ENCODE measurements around the gene KMT5B. TPM values are rescaled to one million over a fixed set of nuclear protein-coding genes. Genes with fewer than 3 reads are reported as not detected.
"Not testable (repeated sequence)": the region's sequence is repeated elsewhere in the genome, so short reads cannot be mapped to it uniquely, and the experiment has no call there.

KMT5B gene
- total and polyA plus RNA-seq, 2 donors (not counting 1 experiment from before 2014, with no cell fraction given), result 13.4 to 77.8 TPM

DNA sequence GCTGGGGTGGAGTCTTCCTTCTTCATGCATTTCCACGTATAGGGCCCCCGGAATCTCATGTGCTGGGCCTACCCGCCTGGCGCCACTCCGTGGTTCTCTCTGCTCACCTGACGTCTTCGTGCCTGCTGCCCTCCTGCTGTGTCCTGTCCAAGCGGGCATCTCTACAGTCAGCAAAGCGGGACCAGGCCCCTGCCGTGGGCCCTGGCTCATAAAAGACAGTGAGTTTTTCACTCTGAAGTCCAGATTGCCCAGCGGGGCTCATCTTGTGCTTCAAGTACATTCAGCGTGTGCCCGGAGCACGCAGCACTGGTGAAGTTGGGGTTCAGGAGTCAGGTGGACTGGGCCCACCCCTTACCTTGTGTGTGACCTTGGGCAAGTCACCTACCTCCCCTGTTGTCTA lies 41.3 kb upstream of the KMT5B start:
- peaks cover 18% of the 10 kb centered on the region for H3K4me1 Mint-ChIP-seq
- intact Hi-C loops (cut with micrococcal nuclease), result no loop called here
- H3K9me3 Mint-ChIP-seq (ENCODE audit: insufficient read depth), result peaks cover under 1% of the 10 kb centered on the region
- ChIA-PET CTCF (interaction anchor here (0.8 to 2.4 kb wide), 3 partner anchors 16 to 43 kb away, joined by 3 to 20 read pairs (median 5); no protein-coding TSS in a partner anchor), POLR2A (no interaction called here)
- no peak overlapping the region for H3K9ac ChIP-seq (ENCODE audit: low read length)
- peaks cover 11 to 21% of the 10 kb centered on the region in 2 donors for H3K4me1 ChIP-seq (ENCODE audit: control insufficient read depth in 2 of 2, insufficient read depth in 2 of 2, low read length in 2 of 2)
- H3K9me3 ChIP-seq (ENCODE audit: control extremely low read depth in 1 of 3, control insufficient read depth in 2 of 3, insufficient read depth in 1 of 3, low read length in 2 of 3), result peaks cover under 1 to 6% (median 1%) of the 10 kb centered on the region in 3 donors
- no peak for DNase-seq
- over 99% methylated on average over 13 of the region's 14 CpGs for WGBS (ENCODE audit: insufficient coverage)
- H3K4me3 ChIP-seq (ENCODE audit: control extremely low read depth in 1 of 5, extremely low read depth in 1 of 5, insufficient read depth in 1 of 5, low read depth in 2 of 5, low read length in 4 of 5), result no peak overlapping the region
- H3K27ac Mint-ChIP-seq, result no peak overlapping the region
- H3K27ac ChIP-seq (ENCODE audit: low read length in 2 of 2), result no peak overlapping the region
- H3K27me3 Mint-ChIP-seq, result no peaks in the 10 kb centered on the region
- H3K4me2 ChIP-seq (replicated peaks; ENCODE audit: low read depth, low read length, poor library complexity, severe bottlenecking), result no peak overlapping the region
- no peak overlapping the region for H2AFZ ChIP-seq (ENCODE audit: insufficient read depth, low read depth, low read length, poor library complexity, severe bottlenecking)
- TF ChIP-seq, protein P1, sequence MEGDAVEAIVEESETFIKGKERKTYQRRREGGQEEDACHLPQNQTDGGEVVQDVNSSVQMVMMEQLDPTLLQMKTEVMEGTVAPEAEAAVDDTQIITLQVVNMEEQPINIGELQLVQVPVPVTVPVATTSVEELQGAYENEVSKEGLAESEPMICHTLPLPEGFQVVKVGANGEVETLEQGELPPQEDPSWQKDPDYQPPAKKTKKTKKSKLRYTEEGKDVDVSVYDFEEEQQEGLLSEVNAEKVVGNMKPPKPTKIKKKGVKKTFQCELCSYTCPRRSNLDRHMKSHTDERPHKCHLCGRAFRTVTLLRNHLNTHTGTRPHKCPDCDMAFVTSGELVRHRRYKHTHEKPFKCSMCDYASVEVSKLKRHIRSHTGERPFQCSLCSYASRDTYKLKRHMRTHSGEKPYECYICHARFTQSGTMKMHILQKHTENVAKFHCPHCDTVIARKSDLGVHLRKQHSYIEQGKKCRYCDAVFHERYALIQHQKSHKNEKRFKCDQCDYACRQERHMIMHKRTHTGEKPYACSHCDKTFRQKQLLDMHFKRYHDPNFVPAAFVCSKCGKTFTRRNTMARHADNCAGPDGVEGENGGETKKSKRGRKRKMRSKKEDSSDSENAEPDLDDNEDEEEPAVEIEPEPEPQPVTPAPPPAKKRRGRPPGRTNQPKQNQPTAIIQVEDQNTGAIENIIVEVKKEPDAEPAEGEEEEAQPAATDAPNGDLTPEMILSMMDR (IDR thresholded peaks at IDR 0.05), result no peak
- no peak for TF ChIP-seq EZH2 (IDR thresholded peaks at IDR 0.05; ENCODE audit: borderline replicate concordance, insufficient read depth, low read depth, low read length, poor library complexity, severe bottlenecking)
- no peak for ATAC-seq (ENCODE audit: low read depth)
- no peaks in the 10 kb centered on the region for H3K36me3 ChIP-seq (replicated peaks in 1 of 2; ENCODE audit: control extremely low read depth in 1 of 2, control insufficient read depth in 1 of 2, extremely low read depth in 1 of 2, insufficient read depth in 2 of 2, low read length in 1 of 2)
- no peaks in the 10 kb centered on the region for H4K20me1 ChIP-seq (ENCODE audit: control insufficient read depth, insufficient read depth, low read length, poor library complexity, severe bottlenecking)
- H3K27me3 ChIP-seq (replicated peaks in 1 of 4; ENCODE audit: control extremely low read depth in 1 of 4, control insufficient read depth in 3 of 4, insufficient read depth in 4 of 4, low read length in 3 of 4), result no peaks in the 10 kb centered on the region
- H3K4me3 Mint-ChIP-seq, result no peak overlapping the region
- H3K79me2 ChIP-seq (ENCODE audit: control insufficient read depth, insufficient read depth, low read length), result peaks cover 7% of the 10 kb centered on the region

DNA sequence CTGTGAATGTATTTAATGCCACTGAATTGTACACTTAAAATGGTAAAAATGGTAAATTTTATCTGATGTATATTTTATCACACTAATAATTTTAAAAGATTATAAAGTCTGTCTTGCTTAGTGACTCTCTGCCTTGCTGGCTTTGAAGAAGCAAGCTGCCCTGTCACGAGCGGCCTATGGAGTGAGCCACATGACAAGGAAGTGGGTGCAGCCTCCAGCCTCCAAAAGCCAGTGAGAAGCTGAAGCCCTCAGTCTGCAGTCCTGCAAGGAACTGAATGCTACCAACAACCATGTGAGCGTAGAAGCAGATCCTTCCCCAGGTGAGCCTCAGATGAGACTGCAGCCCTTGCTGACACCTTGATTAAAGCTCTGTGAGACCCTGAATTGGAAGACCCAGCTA lies 38.7 kb upstream of the KMT5B start:
- no peaks in the 10 kb centered on the region for H3K27me3 Mint-ChIP-seq
- no peak overlapping the region for H3K4me3 Mint-ChIP-seq
- ChIA-PET POLR2A (no interaction called here), CTCF (interaction anchor here (0.8 to 1.7 kb wide), 3 partner anchors 8 to 51 kb away, joined by 3 to 9 read pairs (median 4); no protein-coding TSS in a partner anchor)
- Histone ChIP-seq H3K36me3 (replicated peaks in 1 of 2; ENCODE audit: control extremely low read depth in 1 of 2, control insufficient read depth in 1 of 2, extremely low read depth in 1 of 2, insufficient read depth in 2 of 2, low read length in 1 of 2) (no peaks in the 10 kb centered on the region), H4K20me1 (ENCODE audit: control insufficient read depth, insufficient read depth, low read length, poor library complexity, severe bottlenecking) (no peaks in the 10 kb centered on the region), H3K79me2 (ENCODE audit: control insufficient read depth, insufficient read depth, low read length) (no peaks in the 10 kb centered on the region), H3K27me3 (replicated peaks in 1 of 4; ENCODE audit: control extremely low read depth in 1 of 4, control insufficient read depth in 3 of 4, insufficient read depth in 4 of 4, low read length in 3 of 4) (no peaks in the 10 kb centered on the region), H3K4me2 (replicated peaks; ENCODE audit: low read depth, low read length, poor library complexity, severe bottlenecking) (no peak overlapping the region), H3K4me1 (ENCODE audit: control insufficient read depth in 2 of 2, insufficient read depth in 2 of 2, low read length in 2 of 2) (no peaks in the 10 kb centered on the region), H3K4me3 (ENCODE audit: control extremely low read depth in 1 of 5, extremely low read depth in 1 of 5, insufficient read depth in 1 of 5, low read depth in 2 of 5, low read length in 4 of 5) (no peak overlapping the region), H3K9ac (ENCODE audit: low read length) (no peak overlapping the region), H2AFZ (ENCODE audit: insufficient read depth, low read depth, low read length, poor library complexity, severe bottlenecking) (no peak overlapping the region), H3K27ac (ENCODE audit: low read length in 2 of 2) (no peak overlapping the region), H3K9me3 (ENCODE audit: control extremely low read depth in 1 of 3, control insufficient read depth in 2 of 3, insufficient read depth in 1 of 3, low read length in 2 of 3) (peaks cover 1 to 10% (median 6%) of the 10 kb centered on the region in 3 donors)
- DNase-seq (no peak), ATAC-seq (ENCODE audit: low read depth) (no peak)
- 93% methylated on average over 3 of the region's 3 CpGs for WGBS (ENCODE audit: insufficient coverage)
- H3K4me1 Mint-ChIP-seq, result no peaks in the 10 kb centered on the region
- TF ChIP-seq, protein P1 (IDR thresholded peaks at IDR 0.05), result no peak
- TF ChIP-seq EZH2 (IDR thresholded peaks at IDR 0.05; ENCODE audit: borderline replicate concordance, insufficient read depth, low read depth, low read length, poor library complexity, severe bottlenecking), result no peak
- intact Hi-C loops (cut with micrococcal nuclease), result no loop called here
- H3K27ac Mint-ChIP-seq, result no peak overlapping the region
- H3K9me3 Mint-ChIP-seq (ENCODE audit: insufficient read depth), result peaks cover 2% of the 10 kb centered on the region

DNA sequence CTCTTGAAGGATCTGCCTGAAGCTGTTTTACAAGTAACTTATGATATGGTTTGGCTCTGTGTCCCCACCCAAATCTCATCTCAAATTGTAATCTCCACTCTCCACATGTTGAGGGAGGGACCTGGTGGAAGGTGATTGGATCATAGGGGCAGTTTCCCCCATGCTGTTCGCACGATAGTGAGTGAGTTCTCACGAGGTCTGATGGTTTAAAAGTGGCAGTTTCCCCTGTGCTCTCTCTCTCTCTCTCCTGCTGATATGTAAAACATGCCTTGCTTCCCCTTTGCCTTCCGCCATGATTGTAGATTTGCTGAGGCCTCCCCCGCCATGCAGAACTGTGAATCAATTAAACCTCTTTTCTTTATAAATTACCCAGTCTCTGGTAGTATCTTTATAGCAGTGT lies 31.8 kb upstream of the KMT5B start:
- H3K9me3 ChIP-seq (ENCODE audit: control extremely low read depth in 1 of 3, control insufficient read depth in 2 of 3, insufficient read depth in 1 of 3, low read length in 2 of 3); H4K20me1 ChIP-seq (ENCODE audit: control insufficient read depth, insufficient read depth, low read length, poor library complexity, severe bottlenecking); H3K79me2 ChIP-seq (ENCODE audit: control insufficient read depth, insufficient read depth, low read length); H3K4me3 ChIP-seq (ENCODE audit: control extremely low read depth in 1 of 5, extremely low read depth in 1 of 5, insufficient read depth in 1 of 5, low read depth in 2 of 5, low read length in 4 of 5); H3K4me2 ChIP-seq (replicated peaks; ENCODE audit: low read depth, low read length, poor library complexity, severe bottlenecking); DNase-seq; H3K27ac Mint-ChIP-seq; H3K4me1 ChIP-seq (ENCODE audit: control insufficient read depth in 2 of 2, insufficient read depth in 2 of 2, low read length in 2 of 2); H3K4me1 Mint-ChIP-seq; H3K27me3 ChIP-seq (replicated peaks in 1 of 4; ENCODE audit: control extremely low read depth in 1 of 4, control insufficient read depth in 3 of 4, insufficient read depth in 4 of 4, low read length in 3 of 4); H3K27me3 Mint-ChIP-seq; H3K36me3 ChIP-seq (replicated peaks in 1 of 2; ENCODE audit: control extremely low read depth in 1 of 2, control insufficient read depth in 1 of 2, extremely low read depth in 1 of 2, insufficient read depth in 2 of 2, low read length in 1 of 2); ATAC-seq (ENCODE audit: low read depth); intact Hi-C loops (cut with micrococcal nuclease); H3K4me3 Mint-ChIP-seq; H3K9me3 Mint-ChIP-seq (ENCODE audit: insufficient read depth); CTCF ChIA-PET; H3K27ac ChIP-seq (ENCODE audit: low read length in 2 of 2); H3K9ac ChIP-seq (ENCODE audit: low read length); H2AFZ ChIP-seq (ENCODE audit: insufficient read depth, low read depth, low read length, poor library complexity, severe bottlenecking): not testable (repeated sequence)
- whole genome bisulfite sequencing (ENCODE audit: insufficient coverage), result no CpG with 5 or more reads among the region's 5 CpGs
- POLR2A ChIA-PET, result interaction anchor here (0.7 kb wide), 1 partner anchor 680 kb away, joined by 3 read pairs; no protein-coding TSS in a partner anchor

Measured in B cell (primary cell).